HG02610 (cell line): Measurements from ENCODE around the gene SERPINA3.
"Not testable (repeated sequence)": the region's sequence is repeated elsewhere in the genome, so short reads cannot be mapped to it uniquely, and the experiment has no call there.

ENCODE experiments used
- ATAC-seq: cut with Tn5 transposase; IDR thresholded peaks from one replicate; pipeline ENCODE4 v1.9.1; 2021; ENCODE audit warnings: mild to moderate bottlenecking, moderate library complexity; ENCODE audit not compliant: unreplicated experiment

Gene SERPINA3

GRCh38 chr14:94631050-94631449, 18.9 kb downstream of the SERPINA3 start:
- ATAC-seq = no peak

- no peak for ATAC-seq
These were observed 19.5 kb downstream of the SERPINA3 start for GRCh38 chr14:94631536-94632304.

GRCh38 chr14:94632305-94632590, 20.1 kb downstream of the SERPINA3 start:
- no peak for ATAC-seq

- no peak for ATAC-seq
These were observed 20.9 kb downstream of the SERPINA3 start for GRCh38 chr14:94633121-94633520.

GRCh38 chr14:94635154-94635553, 23.0 kb downstream of the SERPINA3 start:
- no peak for ATAC-seq

- ATAC-seq = no peak
These were observed 24.7 kb downstream of the SERPINA3 start for GRCh38 chr14:94636744-94637412.

- not testable (repeated sequence) for ATAC-seq
These were observed 25.6 kb downstream of the SERPINA3 start for GRCh38 chr14:94637814-94638213.

- no peak for ATAC-seq
These were observed 26.1 kb downstream of the SERPINA3 start for GRCh38 chr14:94638339-94638738.

GRCh38 chr14:94638961-94639817, 27.0 kb downstream of the SERPINA3 start:
- ATAC-seq = no peak

GRCh38 chr14:94640721-94641631, 28.8 kb downstream of the SERPINA3 start:
- ATAC-seq = no peak

- ATAC-seq = no peak
These were observed 29.4 kb downstream of the SERPINA3 start for GRCh38 chr14:94641632-94641955.

- no peak for ATAC-seq
These were observed 31.3 kb downstream of the SERPINA3 start for GRCh38 chr14:94643316-94644101.

GRCh38 chr14:94644102-94644535, 31.9 kb downstream of the SERPINA3 start:
- no peak for ATAC-seq

GRCh38 chr14:94646066-94646465, 33.9 kb downstream of the SERPINA3 start:
- ATAC-seq = no peak

- ATAC-seq = no peak
These were observed 34.3 kb downstream of the SERPINA3 start for GRCh38 chr14:94646481-94646880.

- no peak for ATAC-seq
These were observed 36.6 kb downstream of the SERPINA3 start for GRCh38 chr14:94648801-94649200.

GRCh38 chr14:94649543-94650443, 37.6 kb downstream of the SERPINA3 start:
- no peak for ATAC-seq

- no peak for ATAC-seq
These were observed 38.2 kb downstream of the SERPINA3 start for GRCh38 chr14:94650444-94650775.
